Measurements from ENCODE around the gene DESI1. TPM values are rescaled to one million over a fixed set of nuclear protein-coding genes. Genes with fewer than 3 reads are reported as not detected.

Gene DESI1
- total and polyA plus RNA-seq, 2 of the 13 experiments (the other 11 are each of a cell fraction or from before 2014, with no cell fraction given), result 21.6 to 29.2 TPM

GRCh38 chr22:41589391-41590241, 31.2 kb downstream of the DESI1 start, which contains the start of gene PMM1 (continued):
- no peak for TF ChIP-seq ZNF564 (CRISPR knock-in tag; IDR thresholded peaks at IDR 0.05)
- TF ChIP-seq MED1 (CRISPR knock-in tag; IDR thresholded peaks at IDR 0.05), result no peak
- TF ChIP-seq RNF2 (conservative IDR thresholded peaks at IDR 0.05; ENCODE audit: low read depth), result no peak
- TF ChIP-seq SALL1 (CRISPR knock-in tag; IDR thresholded peaks at IDR 0.05), result peak; percentile 39
- peak; percentile 15; the same call in 1 of the 2 replicates for TF ChIP-seq ZNF609 (CRISPR knock-in tag; IDR thresholded peaks at IDR 0.05; ENCODE audit: borderline replicate concordance)
- no peak for TF ChIP-seq ZNF44 (CRISPR knock-in tag; IDR thresholded peaks at IDR 0.05)
- TF ChIP-seq CHCHD3 (CRISPR knock-in tag; IDR thresholded peaks at IDR 0.05), result 0 out of 2 replicates have a peak, but pooled peaks have one; percentile 64
- peak; percentile 68 for TF ChIP-seq HDAC1 (CRISPR knock-in tag; IDR thresholded peaks at IDR 0.05)
- TF ChIP-seq, protein P1, sequence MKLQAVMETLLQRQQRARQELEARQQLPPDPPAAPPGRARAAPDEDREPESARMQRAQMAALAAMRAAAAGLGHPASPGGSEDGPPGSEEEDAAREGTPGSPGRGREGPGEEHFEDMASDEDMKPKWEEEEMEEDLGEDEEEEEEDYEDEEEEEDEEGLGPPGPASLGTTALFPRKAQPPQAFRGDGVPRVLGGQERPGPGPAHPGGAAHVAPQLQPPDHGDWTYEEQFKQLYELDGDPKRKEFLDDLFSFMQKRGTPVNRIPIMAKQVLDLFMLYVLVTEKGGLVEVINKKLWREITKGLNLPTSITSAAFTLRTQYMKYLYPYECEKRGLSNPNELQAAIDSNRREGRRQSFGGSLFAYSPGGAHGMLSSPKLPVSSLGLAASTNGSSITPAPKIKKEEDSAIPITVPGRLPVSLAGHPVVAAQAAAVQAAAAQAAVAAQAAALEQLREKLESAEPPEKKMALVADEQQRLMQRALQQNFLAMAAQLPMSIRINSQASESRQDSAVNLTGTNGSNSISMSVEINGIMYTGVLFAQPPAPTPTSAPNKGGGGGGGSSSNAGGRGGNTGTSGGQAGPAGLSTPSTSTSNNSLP (IDR thresholded peaks at IDR 0.05; ENCODE audit: low read depth, low read length), result peak; percentile 85; the same call in 1 of the 2 replicates
- TF ChIP-seq, protein P2, sequence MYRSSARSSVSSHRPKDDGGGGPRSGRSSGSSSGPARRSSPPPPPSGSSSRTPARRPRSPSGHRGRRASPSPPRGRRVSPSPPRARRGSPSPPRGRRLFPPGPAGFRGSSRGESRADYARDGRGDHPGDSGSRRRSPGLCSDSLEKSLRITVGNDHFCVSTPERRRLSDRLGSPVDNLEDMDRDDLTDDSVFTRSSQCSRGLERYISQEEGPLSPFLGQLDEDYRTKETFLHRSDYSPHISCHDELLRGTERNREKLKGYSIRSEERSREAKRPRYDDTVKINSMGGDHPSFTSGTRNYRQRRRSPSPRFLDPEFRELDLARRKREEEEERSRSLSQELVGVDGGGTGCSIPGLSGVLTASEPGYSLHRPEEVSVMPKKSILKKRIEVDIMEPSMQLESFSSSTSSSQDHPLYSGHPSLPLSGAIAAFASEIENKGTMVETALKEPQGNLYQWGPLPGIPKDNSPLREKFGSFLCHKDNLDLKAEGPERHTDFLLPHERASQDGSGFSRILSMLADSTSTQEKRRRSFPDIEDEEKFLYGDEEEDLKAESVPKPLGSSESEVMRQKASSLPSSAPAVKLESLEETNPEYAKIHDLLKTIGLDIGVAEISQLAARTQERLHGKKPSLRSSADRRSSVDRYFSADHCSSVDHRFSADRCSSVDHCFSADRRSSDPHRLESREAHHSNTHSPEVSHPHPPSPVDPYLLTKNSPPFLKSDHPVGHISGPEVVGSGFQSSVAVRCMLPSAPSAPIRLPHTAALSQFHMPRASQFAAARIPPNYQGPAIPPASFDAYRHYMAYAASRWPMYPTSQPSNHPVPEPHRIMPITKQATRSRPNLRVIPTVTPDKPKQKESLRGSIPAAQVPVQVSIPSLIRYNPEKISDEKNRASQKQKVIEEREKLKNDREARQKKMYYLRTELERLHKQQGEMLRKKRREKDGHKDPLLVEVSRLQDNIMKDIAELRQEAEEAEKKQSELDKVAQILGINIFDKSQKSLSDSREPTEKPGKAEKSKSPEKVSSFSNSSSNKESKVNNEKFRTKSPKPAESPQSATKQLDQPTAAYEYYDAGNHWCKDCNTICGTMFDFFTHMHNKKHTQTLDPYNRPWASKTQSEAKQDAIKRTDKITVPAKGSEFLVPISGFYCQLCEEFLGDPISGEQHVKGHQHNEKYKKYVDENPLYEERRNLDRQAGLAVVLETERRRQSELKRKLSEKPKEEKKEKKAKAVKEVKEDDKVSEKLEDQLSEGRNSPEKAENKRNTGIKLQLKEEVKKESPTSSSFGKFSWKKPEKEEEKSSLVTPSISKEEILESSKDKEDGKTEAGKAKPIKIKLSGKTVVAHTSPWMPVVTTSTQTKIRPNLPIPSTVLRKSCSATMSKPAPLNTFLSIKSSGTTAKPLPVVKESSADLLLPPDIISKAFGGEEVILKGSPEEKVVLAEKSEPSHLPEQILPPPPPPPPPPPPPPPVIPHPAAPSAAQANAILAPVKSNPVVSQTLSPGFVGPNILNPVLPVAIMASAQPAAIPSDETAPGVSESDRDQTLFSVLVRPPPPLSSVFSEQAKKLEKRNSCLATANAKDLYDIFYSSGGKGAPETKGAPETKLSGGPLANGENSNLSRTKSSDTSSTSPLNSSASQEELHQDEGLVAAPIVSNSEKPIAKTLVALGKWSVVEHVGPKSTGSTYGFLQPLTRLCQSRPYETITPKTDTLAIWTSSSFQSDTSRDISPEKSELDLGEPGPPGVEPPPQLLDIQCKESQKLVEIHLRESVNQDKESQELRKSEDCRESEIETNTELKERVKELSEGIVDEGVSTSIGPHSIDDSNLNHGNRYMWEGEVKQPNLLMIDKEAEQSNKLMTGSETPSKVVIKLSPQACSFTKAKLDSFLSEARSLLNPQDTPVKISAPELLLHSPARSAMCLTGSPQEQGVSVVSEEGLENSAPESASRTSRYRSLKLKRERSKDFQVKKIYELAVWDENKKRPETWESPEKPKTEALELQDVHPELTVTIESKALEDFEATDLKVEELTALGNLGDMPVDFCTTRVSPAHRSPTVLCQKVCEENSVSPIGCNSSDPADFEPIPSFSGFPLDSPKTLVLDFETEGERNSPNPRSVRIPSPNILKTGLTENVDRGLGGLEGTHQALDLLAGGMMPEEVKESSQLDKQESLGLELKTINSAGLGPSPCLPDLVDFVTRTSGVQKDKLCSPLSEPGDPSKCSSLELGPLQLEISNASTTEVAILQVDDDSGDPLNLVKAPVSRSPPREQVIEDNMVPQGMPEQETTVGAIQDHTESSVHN (CRISPR knock-in tag; IDR thresholded peaks at IDR 0.05), result no peak
- TF ChIP-seq RXRA (CRISPR knock-in tag; IDR thresholded peaks at IDR 0.05), result 0 out of 2 replicates have a peak, but pooled peaks have one; percentile 12
- TF ChIP-seq THAP8 (CRISPR knock-in tag; IDR thresholded peaks at IDR 0.05; ENCODE audit: borderline replicate concordance), result no peak
- no peak for TF ChIP-seq CCAR2 (optimal IDR thresholded peaks at IDR 0.05; ENCODE audit: low read depth, low read length)

All from HepG2 (cell line).